ENCODE results near the gene CNTNAP4.

CNTNAP4 gene

GRCh38 chr16:76539609-76540008 lies 262.4 kb downstream of the CNTNAP4 start:
- TF ChIP-seq FOXP2 (optimal IDR thresholded peaks at IDR 0.05; ENCODE audit: borderline replicate concordance, extremely low read depth, extremely low read length, insufficient read depth): no peak
- TF ChIP-seq POLR2AphosphoS5 (IDR thresholded peaks at IDR 0.05; ENCODE audit: low read depth, low read length): no peak
- TF ChIP-seq REST (IDR thresholded peaks at IDR 0.05; ENCODE audit: insufficient read depth in 1 of 2, low read depth in 2 of 2, low read length in 2 of 2): no peak
- TF ChIP-seq TAF1 (IDR thresholded peaks at IDR 0.05; ENCODE audit: borderline replicate concordance, insufficient read depth, low read length): no peak
- no peak for TF ChIP-seq SIN3A (IDR thresholded peaks at IDR 0.05; ENCODE audit: borderline replicate concordance, insufficient read depth, low read length)

GRCh38 chr16:76541070-76541469 lies 263.9 kb downstream of the CNTNAP4 start:
- no peak for TF ChIP-seq POLR2AphosphoS5 (IDR thresholded peaks at IDR 0.05; ENCODE audit: low read depth, low read length)
- no peak for TF ChIP-seq REST (IDR thresholded peaks at IDR 0.05; ENCODE audit: insufficient read depth in 1 of 2, low read depth in 2 of 2, low read length in 2 of 2)
- no peak for TF ChIP-seq FOXP2 (optimal IDR thresholded peaks at IDR 0.05; ENCODE audit: borderline replicate concordance, extremely low read depth, extremely low read length, insufficient read depth)
- TF ChIP-seq TAF1 (IDR thresholded peaks at IDR 0.05; ENCODE audit: borderline replicate concordance, insufficient read depth, low read length): no peak
- no peak for TF ChIP-seq SIN3A (IDR thresholded peaks at IDR 0.05; ENCODE audit: borderline replicate concordance, insufficient read depth, low read length)

- TF ChIP-seq REST (IDR thresholded peaks at IDR 0.05; ENCODE audit: insufficient read depth in 1 of 2, low read depth in 2 of 2, low read length in 2 of 2): no peak
Measured at GRCh38 chr16:76565542-76565941, 288.3 kb downstream of the CNTNAP4 start.

- TF ChIP-seq REST (IDR thresholded peaks at IDR 0.05; ENCODE audit: insufficient read depth in 1 of 2, low read depth in 2 of 2, low read length in 2 of 2): no peak
- no peak for TF ChIP-seq POLR2AphosphoS5 (IDR thresholded peaks at IDR 0.05; ENCODE audit: low read depth, low read length)
- TF ChIP-seq FOXP2 (optimal IDR thresholded peaks at IDR 0.05; ENCODE audit: borderline replicate concordance, extremely low read depth, extremely low read length, insufficient read depth): no peak
- TF ChIP-seq TAF1 (IDR thresholded peaks at IDR 0.05; ENCODE audit: borderline replicate concordance, insufficient read depth, low read length): no peak
- no peak for TF ChIP-seq SIN3A (IDR thresholded peaks at IDR 0.05; ENCODE audit: borderline replicate concordance, insufficient read depth, low read length)
Measured at GRCh38 chr16:76571755-76572154, 294.6 kb downstream of the CNTNAP4 start.

GRCh38 chr16:76573281-76573680 lies 296.1 kb downstream of the CNTNAP4 start:
- TF ChIP-seq REST (IDR thresholded peaks at IDR 0.05; ENCODE audit: insufficient read depth in 1 of 2, low read depth in 2 of 2, low read length in 2 of 2) (no peak), FOXP2 (optimal IDR thresholded peaks at IDR 0.05; ENCODE audit: borderline replicate concordance, extremely low read depth, extremely low read length, insufficient read depth) (no peak), POLR2AphosphoS5 (IDR thresholded peaks at IDR 0.05; ENCODE audit: low read depth, low read length) (no peak), TAF1 (IDR thresholded peaks at IDR 0.05; ENCODE audit: borderline replicate concordance, insufficient read depth, low read length) (no peak), SIN3A (IDR thresholded peaks at IDR 0.05; ENCODE audit: borderline replicate concordance, insufficient read depth, low read length) (no peak)
